ENCODE measurements around the gene RNU6-1.

Gene RNU6-1

DNA sequence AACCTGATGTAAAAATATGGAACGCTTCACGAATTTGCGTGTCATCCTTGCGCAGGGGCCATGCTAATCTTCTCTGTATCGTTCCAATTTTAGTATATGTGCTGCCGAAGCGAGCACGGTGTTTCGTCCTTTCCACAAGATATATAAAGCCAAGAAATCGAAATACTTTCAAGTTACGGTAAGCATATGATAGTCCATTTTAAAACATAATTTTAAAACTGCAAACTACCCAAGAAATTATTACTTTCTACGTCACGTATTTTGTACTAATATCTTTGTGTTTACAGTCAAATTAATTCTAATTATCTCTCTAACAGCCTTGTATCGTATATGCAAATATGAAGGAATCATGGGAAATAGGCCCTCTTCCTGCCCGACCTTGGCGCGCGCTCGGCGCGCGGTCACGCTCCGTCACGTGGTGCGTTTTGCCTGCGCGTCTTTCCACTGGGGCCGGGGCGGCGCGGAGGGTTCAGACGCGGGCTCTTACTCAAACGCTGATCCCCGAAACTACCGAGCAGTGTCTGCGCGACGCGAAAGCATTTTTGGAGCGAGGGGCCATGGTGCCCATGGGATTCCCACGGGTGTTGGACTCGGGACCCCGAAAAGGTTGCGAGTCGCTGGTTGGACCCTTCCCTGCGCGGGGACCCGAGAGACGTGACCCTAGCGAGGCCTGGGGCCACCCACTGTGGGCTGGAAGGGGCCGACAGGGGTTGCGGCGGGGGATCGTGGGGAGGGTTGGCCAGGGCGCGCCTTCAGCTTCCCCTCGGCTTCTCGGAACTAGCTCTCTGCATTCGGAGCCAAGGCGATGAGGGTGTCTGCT, at the start of gene RNU6-1:
TSS of gene RNU6-1 (minus strand) at position 117 of the 820 bp plus-strand sequence.
- in situ Hi-C loops (cut with MboI; ENCODE audit: low sequenced_read_pairs) = loop anchor here (25.0 kb wide), 2 partner anchors 378 to 903 kb away; no protein-coding TSS in a partner anchor

DNA sequence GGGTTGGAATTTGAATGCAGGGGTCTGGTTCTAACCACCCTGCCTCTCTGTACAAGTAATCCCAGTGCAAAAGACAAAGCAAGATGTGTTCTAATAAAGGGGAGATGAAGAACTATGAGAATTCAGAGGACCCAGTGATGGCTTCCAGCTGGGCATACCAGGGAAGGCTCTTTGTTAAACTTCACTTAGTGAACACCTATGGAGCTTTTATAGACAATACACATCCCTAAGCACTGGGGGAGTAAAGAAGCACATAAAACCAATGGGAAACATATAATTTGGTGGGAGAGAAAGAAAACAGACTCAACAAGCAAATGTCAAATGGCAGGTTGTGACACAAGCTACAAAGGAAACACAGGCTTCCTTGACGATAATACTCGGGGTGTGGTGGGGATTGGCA, 47.9 kb upstream of the RNU6-1 start:
- in situ Hi-C loops (cut with MboI; ENCODE audit: low sequenced_read_pairs) = no loop called here

DNA sequence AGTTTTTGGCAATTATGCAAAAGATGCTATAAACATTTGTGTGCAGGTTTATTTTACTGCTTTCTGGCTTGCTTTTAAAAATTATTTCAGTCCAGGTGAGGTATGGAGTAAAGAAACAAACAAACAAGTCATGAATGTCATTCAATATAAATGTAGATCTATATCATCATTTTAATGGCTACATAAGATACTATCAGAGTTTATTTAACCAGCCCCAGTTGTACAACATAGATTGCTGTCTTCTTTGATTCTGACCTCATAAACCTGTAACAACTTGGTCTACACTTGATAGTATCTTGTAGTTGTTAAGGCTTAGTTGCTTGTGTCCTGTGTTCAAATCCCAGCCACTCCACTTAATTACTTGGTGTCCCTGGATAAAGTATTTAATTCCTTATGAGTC, 46.0 kb upstream of the RNU6-1 start:
- in situ Hi-C loops (cut with MboI; ENCODE audit: low sequenced_read_pairs) = no loop called here

DNA sequence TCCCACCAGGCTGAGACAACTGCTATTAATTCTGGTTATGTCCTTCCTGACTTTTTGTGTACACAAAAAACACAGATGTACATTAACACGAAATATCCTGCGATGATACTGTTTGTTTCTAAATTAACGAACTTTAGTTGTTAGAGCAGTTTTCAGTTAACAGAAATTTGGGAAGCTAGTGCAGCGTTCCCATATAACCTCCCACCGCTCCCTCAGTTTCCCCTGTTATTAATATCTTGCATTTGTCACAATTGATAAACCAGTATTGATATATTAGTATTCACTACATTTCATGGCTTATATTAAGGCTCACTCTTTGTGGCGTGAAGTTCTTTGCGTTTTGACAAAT, 45.3 kb upstream of the RNU6-1 start:
- in situ Hi-C loops (cut with MboI; ENCODE audit: low sequenced_read_pairs) = no loop called here

DNA sequence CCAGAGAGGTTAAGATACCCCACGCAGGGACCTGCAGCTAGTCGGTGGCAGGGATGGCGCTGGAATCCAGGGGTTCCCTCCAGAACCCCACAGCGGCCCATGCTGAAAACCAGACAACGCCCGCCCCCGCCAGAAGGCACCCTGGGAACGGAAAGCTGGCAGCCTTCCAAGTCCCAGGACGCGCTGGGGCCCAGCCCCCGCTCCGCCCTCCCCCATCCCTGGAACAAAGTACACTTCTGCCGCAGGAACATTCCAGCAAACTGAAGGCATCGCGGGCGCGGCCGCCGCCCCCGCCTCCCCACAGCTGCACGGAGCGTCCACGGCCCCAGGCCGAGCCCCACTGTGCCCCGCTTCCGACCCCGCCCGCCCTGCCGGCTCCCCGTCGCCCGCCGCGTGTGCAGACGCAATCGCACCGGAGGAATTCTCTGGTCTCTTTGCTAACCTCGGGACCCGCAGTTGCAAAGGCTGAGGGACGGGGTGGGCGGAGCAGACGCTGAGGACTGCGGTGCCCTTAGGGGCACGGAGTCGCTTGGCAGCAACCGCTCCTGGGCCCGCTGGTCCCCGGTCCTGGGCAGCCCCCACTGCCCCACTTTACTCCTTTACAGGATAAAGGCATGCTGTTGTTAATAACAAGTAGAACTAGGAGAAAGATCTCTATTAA, 44.8 kb upstream of the RNU6-1 start:
- in situ Hi-C loops (cut with MboI; ENCODE audit: low sequenced_read_pairs) = no loop called here

DNA sequence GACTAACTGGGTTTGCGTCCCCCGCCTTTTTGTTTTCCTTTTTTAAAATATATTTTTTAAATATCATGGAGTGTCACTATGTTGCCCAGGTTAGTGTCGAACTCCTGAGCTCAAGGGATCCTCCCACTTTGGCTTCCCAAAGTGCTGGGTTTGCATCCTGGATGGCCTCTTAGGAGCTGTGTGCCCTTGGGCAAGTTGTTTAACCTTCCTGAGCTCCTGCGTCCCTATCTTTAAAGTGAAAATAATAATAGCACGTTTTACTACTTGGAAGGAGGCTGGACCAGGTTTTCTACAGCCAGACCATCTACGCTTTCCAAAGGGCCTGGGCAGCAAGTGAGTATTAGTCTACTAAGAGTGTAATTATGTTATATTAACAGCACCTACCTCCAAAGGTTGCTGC, 44.2 kb upstream of the RNU6-1 start:
- in situ Hi-C loops (cut with MboI; ENCODE audit: low sequenced_read_pairs) = no loop called here

DNA sequence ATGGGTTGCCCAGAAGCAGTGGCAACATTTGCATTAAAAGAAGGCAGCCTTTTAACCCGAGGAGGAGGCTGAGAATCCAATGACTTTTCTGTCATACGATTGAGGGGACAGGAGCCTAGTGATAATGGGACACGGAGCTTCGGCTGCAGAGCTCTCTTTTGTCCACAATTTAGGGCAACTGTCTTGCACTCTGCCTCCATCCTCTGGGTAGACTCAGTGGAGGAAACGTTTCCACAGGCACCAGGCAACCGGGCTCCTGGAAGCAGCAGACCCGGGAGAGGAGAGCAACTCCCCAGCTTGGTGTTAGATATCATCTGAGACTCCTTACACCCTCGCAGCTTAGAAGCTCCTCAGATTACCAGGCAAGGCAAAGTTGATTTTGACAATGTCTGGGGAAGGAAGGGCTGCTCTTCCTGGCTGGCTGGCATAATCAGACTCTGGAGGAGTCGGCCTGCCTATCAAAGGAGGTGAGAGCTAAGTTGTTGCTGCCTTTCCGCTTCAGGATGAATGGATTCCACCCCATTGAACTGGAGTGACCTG, 43.5 kb upstream of the RNU6-1 start:
- in situ Hi-C loops (cut with MboI; ENCODE audit: low sequenced_read_pairs) = no loop called here

DNA sequence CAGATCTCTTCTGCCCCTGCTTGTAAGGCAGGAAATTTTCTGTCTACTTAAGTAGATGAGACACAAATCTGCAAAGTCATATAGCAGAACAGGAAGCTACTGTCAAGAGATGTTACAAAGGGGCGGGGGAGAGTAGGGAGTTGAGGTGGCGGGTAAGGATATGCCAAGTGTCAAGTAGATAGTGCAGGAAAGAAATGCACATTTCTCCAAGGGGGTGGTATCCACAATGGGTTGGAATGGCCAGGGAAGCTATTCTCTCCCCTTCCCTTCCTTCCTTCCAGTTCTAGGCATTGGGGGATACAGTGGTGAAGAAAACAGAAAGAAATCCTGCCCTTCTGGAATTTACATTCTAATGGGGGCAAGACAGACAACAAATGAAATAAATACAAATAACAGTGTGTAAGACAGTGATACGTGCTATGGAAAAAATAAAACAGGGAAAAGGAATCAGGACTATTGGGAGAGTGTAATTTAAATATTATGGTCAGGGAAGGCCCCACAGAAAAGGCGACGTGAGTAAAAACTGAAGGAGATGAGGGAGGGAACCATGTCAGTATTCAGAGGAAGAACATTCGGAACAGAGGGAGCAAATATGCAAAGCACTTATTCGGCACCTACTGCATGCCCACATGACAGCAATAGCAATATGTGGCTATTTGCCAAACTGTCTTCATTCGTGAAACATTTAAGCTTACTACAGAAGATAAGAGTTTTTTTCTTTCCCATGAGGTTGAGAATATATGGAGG, 42.8 kb upstream of the RNU6-1 start:
- in situ Hi-C loops (cut with MboI; ENCODE audit: low sequenced_read_pairs) = no loop called here

DNA sequence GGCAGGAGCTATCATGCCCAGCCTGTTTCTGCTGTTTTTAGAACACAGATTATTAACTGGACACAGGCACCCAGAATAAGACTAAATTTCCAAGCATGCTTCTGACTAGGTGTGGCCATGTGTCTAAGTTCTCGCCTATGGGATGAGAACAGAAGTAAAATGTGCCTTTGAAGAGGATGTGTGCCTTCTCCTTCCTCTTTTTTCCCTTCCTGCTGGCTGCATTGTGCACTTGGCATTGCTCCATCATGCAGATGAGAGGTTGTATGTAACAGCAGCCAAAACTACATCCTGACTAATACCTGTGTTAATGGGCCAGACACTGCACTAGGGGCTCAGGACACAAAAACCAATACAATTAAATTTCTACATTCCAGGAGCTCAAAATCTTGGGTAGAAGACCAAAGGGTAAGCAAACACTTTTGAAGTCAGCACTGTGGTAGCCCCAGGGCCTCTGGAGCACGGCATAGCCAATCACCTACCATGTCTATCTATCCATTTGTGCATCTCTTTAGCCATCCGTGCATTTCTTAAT, 40.9 kb upstream of the RNU6-1 start:
- in situ Hi-C loops (cut with MboI; ENCODE audit: low sequenced_read_pairs) = no loop called here

DNA sequence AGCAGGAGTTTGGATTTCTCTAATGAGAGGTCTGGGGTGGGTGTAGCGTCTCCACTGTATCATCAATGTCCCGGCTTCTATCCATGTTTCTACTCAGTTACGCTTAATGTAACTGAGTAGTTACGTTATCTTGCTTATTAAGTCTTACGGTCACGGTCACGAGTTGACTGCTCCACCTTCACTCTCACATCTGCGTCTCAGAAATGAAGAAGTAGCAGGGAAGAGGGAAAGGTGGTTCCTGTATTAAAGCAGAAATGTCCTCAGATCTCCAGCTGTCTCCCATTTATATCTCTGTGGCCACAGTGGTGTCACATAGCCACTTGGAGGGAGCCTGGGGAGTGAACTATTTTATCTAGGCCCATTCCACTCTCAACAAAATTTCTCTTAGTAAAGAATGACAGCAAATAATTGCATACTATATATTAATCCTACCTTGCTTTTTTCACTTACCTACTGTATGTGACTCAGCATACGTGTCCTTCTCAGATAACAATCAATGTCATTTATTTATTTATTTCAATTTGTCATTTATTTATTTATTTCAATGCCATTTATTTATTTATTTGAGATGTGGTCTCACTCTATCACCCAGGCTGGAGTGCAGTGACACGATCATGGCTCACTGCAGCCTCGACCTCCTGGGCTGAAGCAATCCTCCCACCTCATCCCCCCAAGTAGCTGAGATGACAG, 39.7 kb upstream of the RNU6-1 start:
- in situ Hi-C loops (cut with MboI; ENCODE audit: low sequenced_read_pairs) = no loop called here

DNA sequence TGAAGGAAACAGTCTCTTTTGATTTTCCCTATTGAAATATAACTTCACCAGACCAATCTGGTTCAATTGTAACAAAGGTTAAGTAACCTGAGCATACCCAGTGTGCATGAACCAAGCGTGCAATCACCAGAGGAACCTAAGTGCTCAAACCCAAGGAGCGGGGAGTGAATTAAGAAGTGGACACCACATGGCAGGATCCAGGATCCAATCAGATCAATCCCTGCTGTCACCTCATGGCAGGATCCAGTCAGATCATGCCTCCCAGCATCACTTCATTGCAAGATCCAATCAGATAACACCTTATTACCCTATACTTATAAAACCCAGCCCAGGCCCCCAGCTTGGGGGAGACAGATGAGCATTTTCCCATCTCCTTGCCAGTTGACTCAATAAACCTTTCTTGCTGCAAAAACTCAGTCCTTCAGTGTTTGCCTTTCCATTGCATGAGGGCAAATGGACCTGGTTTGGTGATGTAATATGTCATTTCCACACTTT, 38.9 kb upstream of the RNU6-1 start:
- in situ Hi-C loops (cut with MboI; ENCODE audit: low sequenced_read_pairs) = no loop called here

DNA sequence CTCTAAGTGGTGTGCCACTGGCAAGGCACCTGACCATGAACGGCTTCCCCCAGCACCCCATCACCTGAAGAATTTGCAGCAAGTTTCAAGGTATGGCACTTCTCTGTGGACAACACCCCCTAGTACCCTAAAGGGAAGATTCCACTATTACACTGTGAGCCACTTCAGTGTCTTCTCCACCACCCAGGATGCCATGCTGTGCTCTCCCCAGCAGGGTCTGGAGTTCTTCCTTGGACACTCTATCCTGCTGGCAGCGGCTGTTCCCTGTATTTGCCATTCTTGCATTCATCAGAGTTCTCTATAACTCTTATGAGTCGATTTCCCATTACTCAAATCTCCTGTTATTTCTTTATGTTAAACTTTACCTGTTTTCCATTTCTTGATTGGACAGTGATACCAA, 33.9 kb upstream of the RNU6-1 start:
- in situ Hi-C loops (cut with MboI; ENCODE audit: low sequenced_read_pairs) = loop anchor here (25.0 kb wide), 2 partner anchors 189 to 289 kb away; partner anchors contain the start of gene PIAS1

DNA sequence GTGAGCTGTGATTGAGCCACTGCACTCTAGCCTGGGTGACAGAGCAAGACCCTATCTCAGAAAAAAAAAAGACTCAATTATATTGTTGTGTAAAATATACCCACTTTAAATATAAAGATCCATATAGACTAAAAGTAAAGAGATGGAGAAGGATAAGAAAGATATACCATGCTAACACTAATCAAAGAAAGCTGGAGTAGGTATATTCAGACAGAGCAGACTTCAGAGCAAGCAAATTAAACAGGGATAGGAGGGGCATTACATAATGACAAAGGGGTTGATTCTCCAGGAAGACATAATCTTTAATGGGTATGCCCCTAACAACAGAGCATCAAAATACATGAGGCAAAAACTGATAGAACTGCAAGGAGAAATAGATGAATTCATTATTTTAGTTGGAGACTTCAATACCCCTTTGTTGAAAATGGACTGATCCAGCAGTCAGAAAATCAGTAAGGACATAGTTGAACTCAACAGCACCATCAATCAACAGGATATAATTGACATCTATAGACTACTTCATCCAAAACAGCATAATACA, 31.1 kb upstream of the RNU6-1 start:
- in situ Hi-C loops (cut with MboI; ENCODE audit: low sequenced_read_pairs) = loop anchor here (25.0 kb wide), 2 partner anchors 191 to 291 kb away; partner anchors contain the start of gene PIAS1

DNA sequence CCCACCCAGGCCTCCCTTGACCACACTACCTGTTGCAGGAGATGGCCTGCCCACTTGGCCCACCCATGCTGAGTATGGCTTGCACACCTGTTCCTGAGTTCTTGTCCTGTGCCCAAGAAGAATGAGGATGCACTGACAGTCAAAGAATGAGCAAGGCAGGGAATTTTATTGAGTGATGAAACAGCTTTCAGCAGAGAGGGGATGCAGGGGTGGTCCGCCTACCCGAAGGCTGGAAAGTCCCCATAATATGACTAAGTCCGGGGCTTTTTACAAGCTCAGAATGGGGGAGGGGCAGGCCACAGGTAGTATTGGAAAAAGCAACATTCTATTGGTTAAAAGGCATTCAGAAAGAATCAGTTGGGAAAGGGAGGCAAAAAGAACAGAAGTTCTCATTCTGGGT, 29.9 kb upstream of the RNU6-1 start:
- in situ Hi-C loops (cut with MboI; ENCODE audit: low sequenced_read_pairs) = loop anchor here (25.0 kb wide), 2 partner anchors 193 to 293 kb away; partner anchors contain the start of gene PIAS1

DNA sequence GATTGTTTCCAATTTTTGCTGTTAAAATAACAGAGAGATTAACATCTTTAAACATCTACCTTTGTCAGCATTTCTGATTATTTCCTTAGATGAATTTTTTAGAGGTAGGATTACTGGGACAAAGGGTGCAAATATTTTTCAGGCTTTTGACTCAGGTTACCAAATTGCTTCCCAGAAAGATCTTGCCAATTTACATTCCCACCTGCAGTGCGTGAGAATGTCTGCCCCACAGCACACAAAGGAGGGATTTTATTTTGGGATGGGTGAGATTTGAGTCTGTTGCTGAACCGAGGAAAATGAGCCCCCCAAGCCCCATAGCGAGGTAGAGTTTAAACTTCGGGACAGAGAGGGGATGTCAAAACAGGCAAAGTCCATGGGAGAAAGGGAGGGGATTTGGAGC, 25.9 kb upstream of the RNU6-1 start:
- in situ Hi-C loops (cut with MboI; ENCODE audit: low sequenced_read_pairs) = loop anchor here (25.0 kb wide), 2 partner anchors 197 to 297 kb away; partner anchors contain the start of gene PIAS1

DNA sequence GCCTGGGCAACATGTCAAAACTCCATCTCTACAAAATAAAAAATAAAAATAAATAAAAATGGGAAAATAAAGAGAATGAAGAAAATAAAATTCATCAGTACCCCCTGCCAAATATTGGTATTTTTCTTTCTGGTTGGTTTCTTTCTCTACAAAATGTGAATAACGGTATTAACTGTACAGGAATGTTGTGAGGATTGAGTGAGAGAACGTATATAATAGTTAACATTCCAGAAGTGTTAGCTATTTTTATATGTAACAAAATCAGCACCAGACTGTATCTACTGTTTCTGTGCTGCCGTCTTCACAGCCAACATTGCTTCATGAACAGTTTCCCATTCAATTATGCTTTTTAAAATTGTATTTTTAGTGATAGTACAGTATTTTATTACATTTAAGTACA, 25.5 kb upstream of the RNU6-1 start:
- in situ Hi-C loops (cut with MboI; ENCODE audit: low sequenced_read_pairs) = loop anchor here (25.0 kb wide), 2 partner anchors 197 to 297 kb away; partner anchors contain the start of gene PIAS1

DNA sequence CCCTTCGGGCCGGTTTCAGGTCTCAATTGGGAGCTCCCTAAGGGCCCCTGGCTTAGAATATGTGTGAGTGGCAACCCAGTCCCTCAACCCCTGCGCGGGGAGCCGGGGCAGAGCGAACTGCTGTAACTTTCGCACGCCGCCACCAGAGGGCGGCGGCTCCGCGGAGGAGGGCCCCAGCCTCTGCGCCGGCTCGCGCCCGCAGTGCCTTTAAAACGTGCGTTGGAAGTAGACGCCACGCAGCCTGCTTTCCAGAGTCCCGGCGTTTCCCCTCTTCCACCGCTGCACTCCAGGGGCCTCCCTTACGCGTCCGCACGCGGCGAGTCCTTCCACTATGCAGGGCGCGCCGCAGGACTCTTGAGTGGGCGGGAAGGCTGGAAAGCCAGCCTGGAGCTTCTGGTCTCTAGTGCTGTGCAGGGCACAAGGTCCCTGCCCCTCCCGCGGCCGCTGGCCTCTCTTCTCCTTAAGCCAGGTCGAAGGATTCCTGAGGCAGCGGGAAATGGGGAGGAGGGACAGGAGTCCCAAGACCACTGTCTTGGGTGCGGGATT, 23.7 kb upstream of the RNU6-1 start:
- in situ Hi-C loops (cut with MboI; ENCODE audit: low sequenced_read_pairs) = loop anchor here (25.0 kb wide), 2 partner anchors 199 to 299 kb away; partner anchors contain the start of gene PIAS1

DNA sequence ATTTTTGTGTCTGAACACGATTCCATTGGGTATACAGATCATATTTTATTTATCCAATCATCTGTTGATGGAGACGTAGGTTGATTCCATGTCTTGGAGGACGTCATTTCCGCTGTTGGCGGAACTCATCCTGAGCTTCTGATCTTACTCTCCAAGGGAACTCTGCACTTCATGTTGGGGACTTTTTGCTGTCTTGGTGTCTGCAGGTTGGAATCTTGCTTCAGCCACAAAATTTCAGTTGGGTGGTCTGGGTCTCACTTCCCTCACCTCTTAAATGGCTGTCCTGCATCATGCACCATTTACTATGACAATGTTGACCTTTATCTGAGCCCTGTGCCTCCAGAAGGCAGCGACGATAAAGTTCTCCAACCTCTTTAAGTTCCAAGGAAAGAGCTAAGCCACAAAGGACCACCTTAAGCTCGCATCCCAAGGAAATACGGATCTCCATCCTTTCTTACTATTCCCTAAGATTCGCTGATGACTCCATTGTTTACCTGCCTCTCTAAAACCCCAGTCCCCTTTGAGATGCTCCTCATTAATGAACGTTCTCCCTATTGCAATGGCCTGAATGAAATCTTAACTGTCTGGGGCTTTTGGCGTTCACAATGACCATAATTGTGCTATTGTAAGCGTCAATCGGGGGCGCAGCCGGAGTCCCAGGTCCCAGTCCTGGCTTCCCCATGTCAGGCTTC, 23.1 kb upstream of the RNU6-1 start:
- in situ Hi-C loops (cut with MboI; ENCODE audit: low sequenced_read_pairs) = loop anchor here (25.0 kb wide), 2 partner anchors 199 to 299 kb away; partner anchors contain the start of gene PIAS1

DNA sequence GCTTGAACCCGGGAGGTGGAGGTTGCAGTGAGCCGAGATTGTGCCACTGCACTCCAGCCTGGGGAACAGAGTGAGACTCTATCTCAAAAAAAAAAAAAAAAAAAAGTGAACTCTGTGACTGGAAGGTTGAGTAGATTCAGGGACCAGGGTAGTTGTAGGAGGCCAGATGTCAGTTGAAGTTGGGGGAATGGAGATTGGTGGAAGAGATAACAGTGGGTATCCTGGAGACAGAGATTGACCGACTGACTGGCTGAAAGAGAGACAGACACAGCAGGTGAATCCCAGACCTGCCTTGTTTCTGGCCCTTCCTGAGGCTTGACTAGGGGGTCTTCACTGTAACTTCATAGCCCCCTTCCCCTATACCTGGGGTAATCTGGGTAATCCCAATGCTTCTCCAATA, 22.1 kb upstream of the RNU6-1 start:
- in situ Hi-C loops (cut with MboI; ENCODE audit: low sequenced_read_pairs) = loop anchor here (25.0 kb wide), 2 partner anchors 200 to 300 kb away; partner anchors contain the start of gene PIAS1

Data from HL-60/S4 treated with retinoic acid at 250 ng/mL for 4 days and 3 days (cell line).